C4-2B (cell line): ENCODE measurements around the gene CCDC182.

Source experiments
- H3K27ac ChIP-seq: fragments of 450-650 bp; 2 replicates; pipeline ENCODE4 v1.5.1; 2017
- CTCF ChIP-seq: fragments of 450-650 bp; conservative IDR thresholded peaks from 2 replicates; pipeline ENCODE4 v1.5.1; 2017; ENCODE audit warnings: mild to moderate bottlenecking
- ZFX ChIP-seq: fragments of 450-650 bp; IDR thresholded peaks from 2 replicates; pipeline ENCODE4 v1.6.1; 2017

CCDC182 gene

GRCh38 chr17:57750109-57750871, 5.2 kb upstream of the CCDC182 start:
- TF ChIP-seq ZFX, result no peak
- no peak for TF ChIP-seq CTCF
- no peak overlapping the region for H3K27ac ChIP-seq

GRCh38 chr17:57749701-57750100, 4.6 kb upstream of the CCDC182 start:
- no peak overlapping the region for H3K27ac ChIP-seq
- TF ChIP-seq ZFX, result no peak
- TF ChIP-seq CTCF, result no peak

GRCh38 chr17:57747221-57748017, 2.3 kb upstream of the CCDC182 start:
- H3K27ac ChIP-seq, result no peak overlapping the region
- TF ChIP-seq CTCF, result peak; percentile 93
- no peak for TF ChIP-seq ZFX

- TF ChIP-seq ZFX, result no peak
- no peak for TF ChIP-seq CTCF
- no peak overlapping the region for H3K27ac ChIP-seq
These were observed 1.1 kb upstream of the CCDC182 start for GRCh38 chr17:57746221-57746620.

GRCh38 chr17:57744195-57745170, 616 bp downstream of the CCDC182 start:
- TF ChIP-seq ZFX (no peak), CTCF (no peak)

GRCh38 chr17:57740235-57740528, 4.9 kb downstream of the CCDC182 start:
- TF ChIP-seq ZFX (no peak), CTCF (peak; percentile 30; the same call in 1 of the 2 replicates)
- no peak overlapping the region for H3K27ac ChIP-seq

More at GRCh38 chr17:57744195-57745170, 616 bp downstream of the CCDC182 start:
- no peak overlapping the region for H3K27ac ChIP-seq
